Stimulated activated CD8-positive, alpha-beta memory T cell treated with anti-CD3 and anti-CD28 coated beads, Interleukin-12 subunit alpha, Interleukin-12 subunit beta, amount 100 ng/mL, for 24 hours (primary cell): ENCODE measurements around the gene COL12A1.

ENCODE experiments used
- DNase-seq: peaks from one replicate; pipeline ENCODE4 v3.0.0-alpha.2; 2020; ENCODE audit errors: extremely low read depth

COL12A1 gene

GRCh38 chr6:75142721-75143120 lies 63.1 kb downstream of the COL12A1 start:
- DNase-seq, result no peak

DNA sequence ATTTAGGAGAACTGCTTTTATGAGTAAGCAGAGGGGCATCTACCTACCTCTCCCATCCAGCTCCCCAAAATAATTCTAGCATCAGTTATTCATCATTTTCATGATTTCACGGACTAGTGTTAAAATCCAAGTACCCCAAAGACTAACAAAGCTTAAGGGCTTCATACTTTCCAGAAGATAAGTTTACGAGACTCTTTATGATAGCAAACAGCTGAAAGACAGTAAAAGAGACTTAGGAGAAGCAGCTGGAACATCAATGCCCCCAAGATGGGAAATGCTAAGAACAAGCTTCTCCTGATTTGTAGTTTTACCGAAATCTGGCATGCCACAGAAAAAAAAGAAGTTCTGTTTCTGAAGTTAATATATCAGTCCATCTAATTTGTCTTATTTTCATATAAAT lies 70.0 kb downstream of the COL12A1 start:
- no peak for DNase-seq

DNA sequence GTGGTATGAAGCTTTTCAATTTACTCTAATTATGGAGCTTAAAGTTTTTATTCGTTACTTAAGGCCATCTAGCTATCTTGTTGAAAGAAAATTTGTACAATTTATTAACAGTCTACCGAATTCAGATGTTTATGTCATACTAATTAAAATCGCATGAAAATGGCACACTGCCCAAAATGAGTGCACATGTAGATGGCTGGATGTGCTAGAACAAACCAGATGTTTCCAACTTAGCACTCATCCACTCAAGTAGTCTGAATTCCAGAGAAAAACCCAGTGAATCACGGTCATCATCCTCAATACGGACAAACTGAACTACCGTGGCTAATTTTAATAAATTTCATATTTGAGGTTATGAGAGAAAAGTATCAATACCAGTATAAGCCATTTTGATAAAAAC lies 70.4 kb downstream of the COL12A1 start:
- DNase-seq, result no peak

- no peak for DNase-seq
Observed at GRCh38 chr6:75130784-75131183, 75.1 kb downstream of the COL12A1 start.

DNA sequence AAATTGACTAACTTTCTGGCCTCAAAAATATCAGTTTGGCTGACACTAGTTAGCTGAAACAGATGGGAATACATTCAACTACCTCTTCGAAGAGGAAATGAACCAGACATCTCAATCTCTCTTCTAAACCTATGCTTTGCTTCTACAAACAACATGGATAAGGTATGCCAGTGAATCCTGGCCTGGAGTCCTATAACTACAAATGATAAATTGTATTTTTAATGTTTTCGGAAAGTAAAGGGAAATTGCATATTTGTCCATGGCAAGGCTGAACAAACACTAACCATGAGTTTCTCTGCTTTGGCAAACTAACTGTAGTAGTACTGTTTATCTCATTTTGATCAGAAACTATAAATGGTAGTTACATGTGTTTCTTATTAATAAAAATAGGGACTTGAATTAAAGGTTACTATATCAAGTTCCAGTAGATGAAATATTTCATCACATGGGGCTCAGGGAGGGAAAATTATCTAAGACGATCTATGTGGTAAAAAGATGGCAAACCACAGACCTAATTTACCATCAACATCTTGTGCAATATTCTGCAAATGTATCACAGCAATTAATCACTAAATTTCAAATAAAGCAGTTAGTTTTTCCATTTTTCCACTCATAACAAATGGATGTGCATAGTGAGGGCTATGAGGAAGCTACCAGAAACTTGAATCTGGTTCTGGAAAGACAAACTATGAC lies 76.8 kb downstream of the COL12A1 start:
- no peak for DNase-seq

DNA sequence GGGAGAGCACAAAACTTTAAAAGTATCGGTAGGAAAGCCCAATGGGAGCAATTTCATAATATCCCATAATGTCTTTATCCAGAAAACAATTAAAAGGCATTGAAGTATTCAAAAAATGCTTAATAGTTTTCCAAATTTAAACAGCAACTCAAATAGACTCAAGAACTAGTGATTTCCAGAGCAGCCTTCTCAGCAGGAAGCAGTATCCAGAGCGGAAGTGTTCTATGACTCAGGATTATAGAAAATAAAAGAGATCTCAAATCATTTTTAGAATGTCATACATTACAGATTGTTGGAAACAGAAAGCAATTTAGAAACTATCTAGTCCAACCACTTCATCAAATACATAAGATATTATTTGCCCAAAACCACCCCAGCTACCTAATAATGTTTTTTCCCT lies 79.3 kb downstream of the COL12A1 start:
- DNase-seq, result no peak

DNA sequence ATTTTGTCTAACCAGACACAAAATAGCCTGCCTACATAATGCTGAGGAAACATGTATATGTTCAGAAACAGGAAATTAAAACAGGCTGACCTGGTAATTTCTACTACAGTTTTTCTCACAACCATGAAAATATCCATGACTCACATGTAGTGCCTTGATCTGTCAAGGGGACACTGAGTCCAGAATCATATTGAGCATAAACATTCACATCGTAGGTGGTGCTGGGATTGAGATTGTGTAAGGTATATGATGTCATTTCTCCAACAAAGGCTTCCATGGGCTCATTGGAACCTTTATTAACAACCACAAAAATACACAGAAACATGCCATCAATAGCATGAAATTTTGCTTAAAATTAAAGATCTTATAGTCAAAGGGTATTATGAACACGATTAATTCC lies 80.9 kb downstream of the COL12A1 start:
- DNase-seq, result no peak

DNA sequence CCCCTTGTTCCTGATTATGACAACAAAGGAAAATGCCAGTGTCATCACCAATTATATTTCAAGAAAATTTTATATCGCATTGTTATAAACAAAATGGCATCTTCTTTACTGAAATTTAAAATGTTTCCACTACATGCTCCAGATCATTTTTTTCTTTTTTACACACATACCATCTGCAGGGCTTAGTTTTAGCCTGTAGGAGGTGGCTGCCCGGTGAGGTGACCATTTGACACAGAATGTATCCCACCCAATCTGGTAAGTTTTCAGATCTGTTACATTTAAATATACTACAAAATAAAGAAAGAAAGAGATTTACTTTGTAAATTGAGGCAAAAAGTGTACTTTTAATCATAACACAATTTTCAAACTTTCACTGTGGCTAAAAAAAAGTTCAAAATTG lies 81.8 kb downstream of the COL12A1 start:
- no peak for DNase-seq

DNA sequence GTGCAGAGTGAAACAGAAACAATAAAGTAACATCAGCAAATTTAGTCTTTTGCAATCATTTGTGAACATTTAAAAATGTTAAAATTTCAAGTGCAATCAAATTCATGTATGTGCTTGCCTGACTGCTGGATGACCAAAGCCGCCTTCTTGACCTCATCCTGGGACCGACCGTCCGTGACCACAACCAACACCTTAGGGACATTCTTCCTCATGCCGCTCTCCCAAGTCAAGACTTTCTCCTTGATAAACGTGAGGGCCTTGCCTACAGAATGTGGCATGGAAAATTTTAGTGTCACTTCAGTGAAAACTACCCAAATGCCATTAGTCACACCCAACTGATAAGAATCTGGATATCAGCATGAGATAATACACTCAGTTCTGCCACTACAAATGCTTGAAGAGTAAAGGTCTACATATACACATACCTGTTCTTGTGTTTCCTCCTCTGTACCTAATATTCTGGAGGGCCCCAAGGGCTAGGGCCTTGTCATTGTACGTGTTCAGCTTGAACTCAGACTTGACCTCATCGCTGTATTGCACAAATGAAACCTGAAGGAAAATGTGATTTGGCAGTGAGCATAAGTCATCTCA lies 86.8 kb downstream of the COL12A1 start:
- no peak for DNase-seq

GRCh38 chr6:75117701-75118100 lies 88.2 kb downstream of the COL12A1 start:
- no peak for DNase-seq

DNA sequence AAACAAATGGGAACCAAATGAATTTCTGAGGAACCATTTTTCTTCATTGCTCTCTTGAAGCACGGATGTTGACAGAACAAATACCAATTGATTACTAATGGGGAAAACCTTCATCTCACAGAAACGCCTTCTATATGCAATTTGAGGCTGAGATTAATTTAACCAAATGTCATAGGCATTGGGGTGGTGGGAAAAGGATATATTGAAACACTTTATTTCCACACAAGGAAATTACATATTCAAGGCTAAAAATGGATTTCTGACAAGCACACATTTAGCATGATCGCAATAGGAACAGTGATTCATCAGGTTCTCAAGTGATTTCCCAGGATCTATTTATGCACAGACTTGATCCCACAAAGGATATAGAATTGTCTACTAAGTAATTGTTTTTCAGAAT lies 88.9 kb downstream of the COL12A1 start:
- no peak for DNase-seq

DNA sequence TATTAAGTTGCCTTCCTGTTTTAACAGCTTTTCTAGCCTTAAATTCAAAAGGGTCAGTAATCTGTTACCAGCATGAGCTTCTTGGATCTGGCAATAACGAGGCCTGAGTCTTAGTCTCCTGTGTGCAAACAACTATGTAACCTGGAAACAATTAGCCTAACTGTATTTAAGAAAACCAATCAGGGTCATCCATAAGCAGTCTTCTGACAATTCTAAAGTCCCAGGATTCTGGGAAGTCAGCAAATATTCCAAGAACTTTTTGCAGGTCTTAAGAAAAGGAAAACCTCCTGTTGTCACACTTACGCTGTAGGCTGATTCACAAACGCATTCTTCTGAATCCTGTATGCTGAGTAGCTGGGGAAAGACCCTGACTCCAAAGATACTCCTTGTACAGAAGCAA lies 90.4 kb downstream of the COL12A1 start:
- no peak for DNase-seq

- no peak for DNase-seq
Observed at GRCh38 chr6:75114806-75115205, 91.0 kb downstream of the COL12A1 start.

GRCh38 chr6:75114195-75114594 lies 91.7 kb downstream of the COL12A1 start:
- no peak for DNase-seq

DNA sequence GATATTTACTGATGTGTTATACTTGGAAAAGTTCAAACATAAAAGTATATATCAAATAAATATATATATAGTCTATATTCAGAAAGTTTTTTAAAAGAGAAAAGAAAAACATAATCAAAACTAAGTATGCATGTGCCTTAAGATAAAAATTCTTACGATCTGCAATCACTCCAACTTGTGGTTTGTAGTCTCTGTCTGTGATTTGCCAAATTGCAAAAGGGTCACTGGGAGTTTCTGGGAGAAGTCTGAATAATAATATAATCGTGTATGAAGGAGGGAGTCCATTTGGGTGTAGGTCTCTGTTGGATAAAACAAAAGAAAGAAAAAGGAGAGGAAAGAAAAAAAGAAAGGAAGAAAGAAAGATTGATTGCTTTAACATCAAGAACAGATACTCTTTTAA lies 92.4 kb downstream of the COL12A1 start:
- no peak for DNase-seq

DNA sequence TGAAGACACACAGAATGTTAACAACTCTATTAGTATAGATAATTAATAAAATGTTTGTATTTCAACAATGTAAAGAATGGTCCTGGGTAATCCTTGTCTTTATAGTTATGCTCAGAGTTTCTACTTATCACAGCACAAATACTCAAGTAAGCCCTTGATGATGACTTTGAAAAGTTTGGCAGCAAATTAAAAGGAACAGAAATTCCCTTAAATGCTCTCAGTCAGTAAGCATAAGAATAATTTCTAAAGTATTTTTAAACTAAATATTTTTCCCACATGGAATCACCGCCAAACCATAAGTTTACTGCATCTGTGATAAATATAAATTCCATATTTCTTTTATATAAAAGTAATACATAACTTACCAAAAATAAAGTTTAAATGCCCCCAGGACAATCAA lies 96.1 kb downstream of the COL12A1 start:
- no peak for DNase-seq

- no peak for DNase-seq
Observed at GRCh38 chr6:75109022-75109421, 96.8 kb downstream of the COL12A1 start.

DNA sequence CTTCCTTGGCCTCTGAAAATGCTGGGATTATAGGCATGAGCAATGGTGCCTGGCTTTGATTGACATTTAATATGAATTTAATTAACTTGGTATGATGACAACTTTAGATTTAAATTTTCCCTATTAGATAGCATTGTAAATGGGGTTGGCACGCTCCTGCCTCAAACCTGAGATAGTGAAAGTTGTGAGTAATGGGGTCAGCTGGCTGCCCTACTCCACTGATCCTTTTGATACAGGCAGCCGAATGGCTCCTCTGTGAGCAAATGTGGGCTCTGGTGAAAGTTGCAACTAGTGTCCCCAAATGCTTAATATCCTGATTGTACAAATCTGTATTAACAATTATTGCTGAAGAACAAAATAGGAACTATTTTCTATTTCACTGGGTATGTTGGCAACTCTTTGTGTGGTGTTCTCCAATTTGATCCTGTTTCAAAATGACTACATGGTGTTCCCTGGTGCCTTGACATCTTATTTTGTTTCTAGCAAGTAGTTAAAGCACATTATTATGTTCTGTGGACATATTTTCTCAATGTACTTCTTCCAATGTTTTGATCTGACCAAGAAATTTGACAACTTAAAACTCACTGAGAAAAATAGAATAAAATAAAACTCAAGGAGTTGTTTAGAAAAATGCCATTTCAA lies 97.4 kb downstream of the COL12A1 start:
- no peak for DNase-seq

DNA sequence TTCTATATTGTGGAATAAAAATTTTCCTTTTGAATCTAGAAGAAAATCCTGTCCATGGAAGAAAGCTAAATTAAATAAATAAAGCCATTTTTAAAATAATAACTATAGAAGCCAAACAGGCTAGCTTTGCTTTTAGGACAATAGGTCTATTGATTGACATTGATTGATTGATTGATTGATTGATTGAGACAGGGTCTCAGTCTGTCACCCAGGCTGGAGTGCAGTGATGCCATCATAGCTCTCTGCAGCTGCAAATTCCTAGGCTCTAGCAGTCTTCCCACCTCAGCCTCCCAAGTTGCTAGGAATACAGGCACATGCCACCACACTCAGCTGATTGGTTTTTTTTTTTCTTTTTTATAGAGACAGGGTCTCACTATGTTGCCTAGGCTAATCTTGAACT lies 97.9 kb downstream of the COL12A1 start:
- no peak for DNase-seq

GRCh38 chr6:75106426-75106825 lies 99.4 kb downstream of the COL12A1 start:
- no peak for DNase-seq

- no peak for DNase-seq
Observed at GRCh38 chr6:75103431-75103830, 102.4 kb downstream of the COL12A1 start.

DNA sequence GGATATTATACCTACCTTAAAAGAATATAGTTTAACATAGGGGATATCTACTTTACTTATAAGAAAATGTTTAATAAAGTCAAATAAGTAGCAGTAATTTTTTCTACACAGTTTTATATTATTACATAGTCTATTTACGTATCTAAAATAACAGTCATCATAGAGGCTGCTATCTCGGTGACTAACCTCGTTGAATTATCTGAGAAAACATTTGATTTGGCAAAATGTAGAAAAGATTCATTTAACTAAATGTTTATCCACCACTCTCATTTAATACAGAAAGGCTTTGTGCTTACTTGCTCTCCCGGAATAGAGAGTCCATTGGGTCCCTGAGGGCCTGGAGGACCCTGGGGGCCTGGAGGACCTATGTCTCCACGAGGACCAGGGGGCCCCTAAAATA lies 103.6 kb downstream of the COL12A1 start:
- no peak for DNase-seq

DNA sequence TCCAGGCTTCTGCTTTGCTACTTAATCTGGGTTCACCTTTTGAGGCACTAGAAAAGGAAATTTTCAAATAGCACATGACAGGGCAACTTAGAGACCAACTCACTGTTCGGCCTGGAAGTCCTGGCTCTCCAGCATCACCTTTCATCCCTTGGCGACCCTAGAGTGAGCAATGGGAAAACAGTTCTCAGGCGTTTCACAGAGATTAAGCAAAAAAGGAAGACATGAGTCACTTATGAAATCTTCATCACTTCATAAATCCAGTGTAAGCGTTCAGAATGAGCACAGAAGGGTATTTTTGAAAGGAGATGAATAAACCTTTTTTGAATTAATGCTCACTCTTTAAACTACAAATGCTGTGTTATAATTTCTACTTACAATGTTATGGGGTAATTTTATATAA lies 104.0 kb downstream of the COL12A1 start:
- no peak for DNase-seq

- no peak for DNase-seq
Observed at GRCh38 chr6:75098709-75099108, 107.1 kb downstream of the COL12A1 start.
